Ascending aorta (tissue), 2 donors: ENCODE results near the gene PSRC1. TPM values are rescaled to one million over a fixed set of nuclear protein-coding genes. Genes with fewer than 3 reads are reported as not detected.

Experiments
- DNase-seq, 2 donors: peaks; one replicate each; pipeline ENCODE4 v3.0.0-alpha.2; 2019; ENCODE audit warnings: low spot score in 2 of 2
- H3K27ac ChIP-seq, 2 donors: fragments of 200-600 bp; sonication (generic); one replicate each; pipeline ENCODE4 v1.5.1; 2016 to 2017; ENCODE audit warnings: mild to moderate bottlenecking in 1 of 2
- H3K27me3 ChIP-seq: fragments of 200-600 bp; sonication (generic); one replicate; pipeline ENCODE4 v1.5.1; 2017
- H3K36me3 ChIP-seq, 2 donors: fragments of 200-600 bp; sonication (generic); one replicate each; pipeline ENCODE4 v1.5.1; 2016
- H3K4me1 ChIP-seq, 2 donors: fragments of 200-600 bp; sonication (generic); one replicate each; pipeline ENCODE4 v1.5.1; 2016 to 2017; ENCODE audit warnings: mild to moderate bottlenecking in 1 of 2
- H3K4me3 ChIP-seq, 2 donors: fragments of 200-600 bp; sonication (generic); one replicate each; pipeline ENCODE4 v1.5.1; 2016 to 2017; ENCODE audit warnings: mild to moderate bottlenecking in 1 of 2
- H3K9me3 ChIP-seq, 2 donors: fragments of 200-600 bp; sonication (generic); one replicate each; pipeline ENCODE4 v1.5.1; 2016
- intact Hi-C: fragments of 100-400 bp; cut with DNase I; formaldehyde crosslinking; loops from one replicate; pipeline ENCODE4 v1.15.1; 2023
- total RNA-seq: library from RNA; depleted of rRNA; stranded (reverse); fragments of >200 nt; gene quantifications from one replicate; pipeline ENCODE4 v1.1.0, GENCODE V29; 2016
- TF ChIP-seq, protein P1 (sequence below), 3 experiments: fragments of 200-600 bp in 2 of 3; fragments of 450-650 bp in 1 of 3; sonication (generic) in 2 of 3; IDR thresholded peaks; one replicate each; pipeline ENCODE4 v1.5.1; 2016 to 2019; ENCODE audit warnings: antibody characterized with exemption in 3 of 3, mild to moderate bottlenecking in 1 of 3, moderate library complexity in 1 of 3

PSRC1 gene
- total RNA-seq, 1 donor from 2014 or later = 1.3 TPM

DNA sequence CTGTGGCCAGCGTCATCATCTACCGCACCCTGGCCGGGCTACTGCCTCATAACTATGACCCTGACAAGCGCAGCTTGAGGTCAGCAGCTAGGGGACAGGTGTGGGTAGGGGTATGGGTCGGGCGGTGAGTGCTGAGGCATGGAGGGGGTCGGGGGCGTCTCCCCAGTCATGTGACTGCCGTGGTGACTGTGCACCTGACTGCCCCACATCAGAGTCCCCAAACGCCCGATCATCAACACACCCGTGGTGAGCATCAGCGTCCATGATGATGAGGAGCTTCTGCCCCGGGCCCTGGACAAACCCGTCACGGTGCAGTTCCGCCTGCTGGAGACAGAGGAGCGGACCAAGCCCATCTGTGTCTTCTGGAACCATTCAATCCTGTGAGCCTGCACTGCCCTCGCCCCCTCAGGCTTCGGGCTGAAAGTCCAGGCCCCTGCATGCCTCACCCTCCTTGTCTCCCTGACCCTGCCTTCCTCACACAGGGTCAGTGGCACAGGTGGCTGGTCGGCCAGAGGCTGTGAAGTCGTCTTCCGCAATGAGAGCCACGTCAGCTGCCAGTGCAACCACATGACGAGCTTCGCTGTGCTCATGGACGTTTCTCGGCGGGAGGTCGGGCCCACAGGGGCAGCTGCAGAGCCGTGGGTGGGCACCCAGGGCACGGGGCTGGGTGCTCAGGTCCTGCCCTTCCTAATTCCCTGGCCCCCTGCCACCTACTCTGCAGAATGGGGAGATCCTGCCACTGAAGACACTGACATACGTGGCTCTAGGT is 13.5 kb downstream of the PSRC1 start:
- no peak for DNase-seq
- H3K36me3 ChIP-seq = peaks cover 4 to 5% of the 10 kb centered on the region in 2 donors
- H3K4me3 ChIP-seq = no peak overlapping the region
- TF ChIP-seq, protein P1, sequence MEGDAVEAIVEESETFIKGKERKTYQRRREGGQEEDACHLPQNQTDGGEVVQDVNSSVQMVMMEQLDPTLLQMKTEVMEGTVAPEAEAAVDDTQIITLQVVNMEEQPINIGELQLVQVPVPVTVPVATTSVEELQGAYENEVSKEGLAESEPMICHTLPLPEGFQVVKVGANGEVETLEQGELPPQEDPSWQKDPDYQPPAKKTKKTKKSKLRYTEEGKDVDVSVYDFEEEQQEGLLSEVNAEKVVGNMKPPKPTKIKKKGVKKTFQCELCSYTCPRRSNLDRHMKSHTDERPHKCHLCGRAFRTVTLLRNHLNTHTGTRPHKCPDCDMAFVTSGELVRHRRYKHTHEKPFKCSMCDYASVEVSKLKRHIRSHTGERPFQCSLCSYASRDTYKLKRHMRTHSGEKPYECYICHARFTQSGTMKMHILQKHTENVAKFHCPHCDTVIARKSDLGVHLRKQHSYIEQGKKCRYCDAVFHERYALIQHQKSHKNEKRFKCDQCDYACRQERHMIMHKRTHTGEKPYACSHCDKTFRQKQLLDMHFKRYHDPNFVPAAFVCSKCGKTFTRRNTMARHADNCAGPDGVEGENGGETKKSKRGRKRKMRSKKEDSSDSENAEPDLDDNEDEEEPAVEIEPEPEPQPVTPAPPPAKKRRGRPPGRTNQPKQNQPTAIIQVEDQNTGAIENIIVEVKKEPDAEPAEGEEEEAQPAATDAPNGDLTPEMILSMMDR (IDR thresholded peaks at IDR 0.05) = no peak
- H3K9me3 ChIP-seq = no peaks in the 10 kb centered on the region
- H3K27me3 ChIP-seq = no peaks in the 10 kb centered on the region
- intact Hi-C loops = no loop called here
- H3K27ac ChIP-seq = no peak overlapping the region
- no peaks in the 10 kb centered on the region for H3K4me1 ChIP-seq

GRCh38 chr1:109268431-109269211 is 14.3 kb downstream of the PSRC1 start:
- H3K27me3 ChIP-seq = no peaks in the 10 kb centered on the region
- no peak for DNase-seq
- no peak overlapping the region for H3K4me3 ChIP-seq
- no peaks in the 10 kb centered on the region for H3K4me1 ChIP-seq
- H3K27ac ChIP-seq = no peak overlapping the region
- TF ChIP-seq, protein P1 (IDR thresholded peaks at IDR 0.05) = no peak
- intact Hi-C loops = no loop called here
- H3K9me3 ChIP-seq = no peaks in the 10 kb centered on the region
- peaks cover 4 to 5% of the 10 kb centered on the region in 2 donors for H3K36me3 ChIP-seq

- TF ChIP-seq, protein P1 (IDR thresholded peaks at IDR 0.05) = no peak
- Histone ChIP-seq H3K36me3 (peaks cover 4 to 5% of the 10 kb centered on the region in 2 donors), H3K27me3 (no peaks in the 10 kb centered on the region), H3K4me3 (no peak overlapping the region), H3K27ac (no peak overlapping the region), H3K9me3 (no peaks in the 10 kb centered on the region), H3K4me1 (no peaks in the 10 kb centered on the region)
- DNase-seq = no peak
- intact Hi-C loops = no loop called here
These were observed 15.1 kb downstream of the PSRC1 start for GRCh38 chr1:109267743-109268300.

DNA sequence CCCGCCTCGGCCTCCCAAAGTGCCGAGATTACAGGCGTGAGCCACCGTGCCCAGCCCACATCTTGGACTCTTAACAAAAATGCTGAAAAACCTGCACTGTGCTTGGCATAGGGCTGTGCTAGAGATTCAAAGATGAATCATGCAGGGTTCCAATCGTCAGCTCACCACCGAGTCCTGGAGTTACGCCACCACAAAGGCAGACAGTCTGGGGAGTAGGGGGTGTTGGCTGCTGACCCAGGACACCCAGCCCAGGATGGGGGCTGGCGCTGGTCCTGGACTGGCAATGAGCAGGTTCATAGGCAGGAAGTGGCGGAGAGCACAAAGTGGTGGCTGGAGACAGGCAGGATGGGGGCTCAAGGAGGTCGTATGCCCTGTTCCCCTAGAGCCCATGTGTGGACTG is 16.0 kb downstream of the PSRC1 start:
- Histone ChIP-seq H3K9me3 (no peaks in the 10 kb centered on the region), H3K4me1 (no peaks in the 10 kb centered on the region), H3K27me3 (no peaks in the 10 kb centered on the region), H3K4me3 (no peak overlapping the region), H3K27ac (no peak overlapping the region), H3K36me3 (peaks cover 4 to 5% of the 10 kb centered on the region in 2 donors)
- DNase-seq = no peak
- TF ChIP-seq, protein P1 (IDR thresholded peaks at IDR 0.05) = no peak
- intact Hi-C loops = no loop called here

DNA sequence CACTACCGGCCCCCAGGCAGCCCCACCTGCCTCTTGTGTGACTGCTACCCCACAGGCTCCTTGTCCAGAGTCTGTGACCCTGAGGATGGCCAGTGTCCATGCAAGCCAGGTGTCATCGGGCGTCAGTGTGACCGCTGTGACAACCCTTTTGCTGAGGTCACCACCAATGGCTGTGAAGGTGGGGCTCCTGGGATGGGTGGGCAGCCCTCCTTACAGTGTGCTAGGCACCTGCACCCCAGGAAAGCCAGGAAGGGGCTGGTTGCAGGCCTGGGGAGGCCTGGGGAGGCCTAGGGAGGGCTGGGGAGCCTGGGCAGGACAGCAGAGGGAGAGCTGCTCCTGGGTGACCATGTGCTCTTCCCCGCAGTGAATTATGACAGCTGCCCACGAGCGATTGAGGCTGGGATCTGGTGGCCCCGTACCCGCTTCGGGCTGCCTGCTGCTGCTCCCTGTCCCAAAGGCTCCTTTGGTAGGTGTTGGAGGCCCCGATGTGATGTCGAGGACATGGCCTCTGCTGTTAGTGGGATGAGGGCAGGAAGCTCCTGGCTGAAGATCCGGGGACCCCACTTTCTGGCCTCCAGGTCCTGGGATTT is 17.1 kb downstream of the PSRC1 start:
- DNase-seq = no peak
- Histone ChIP-seq H3K4me3 (no peak overlapping the region), H3K27me3 (no peaks in the 10 kb centered on the region), H3K9me3 (no peaks in the 10 kb centered on the region), H3K36me3 (peaks cover 4 to 5% of the 10 kb centered on the region in 2 donors), H3K27ac (no peak overlapping the region), H3K4me1 (no peaks in the 10 kb centered on the region)
- intact Hi-C loops = no loop called here
- TF ChIP-seq, protein P1 (IDR thresholded peaks at IDR 0.05) = no peak
